Prostate gland (tissue), 2 donors: ENCODE results near the gene LVRN. TPM values are rescaled to one million over a fixed set of nuclear protein-coding genes. Genes with fewer than 3 reads are reported as not detected.

ENCODE experiments used
- DNase-seq: peaks from one replicate; pipeline ENCODE4 v3.0.0-alpha.2; 2019; ENCODE audit warnings: low spot score
- H3K27ac ChIP-seq, 2 donors: fragments of 200-600 bp; sonication (generic); 2 replicates each; pipeline ENCODE4 v1.5.1; 2017 to 2019
- H3K27me3 ChIP-seq: fragments of 200-600 bp; sonication (generic); replicated peaks from 2 replicates; pipeline ENCODE4 v1.5.1; 2019; ENCODE audit not compliant: insufficient read depth
- H3K36me3 ChIP-seq, 2 donors: fragments of 200-600 bp; sonication (generic); 1 replicate in 1 of 2; 2 replicates in 1 of 2; pipeline versions ENCODE4 v1.5.1 to v1.8.1; 2017 to 2019
- H3K4me1 ChIP-seq: fragments of 200-600 bp; sonication (generic); replicated peaks from 2 replicates; pipeline ENCODE4 v1.5.1; 2019
- H3K4me3 ChIP-seq, 2 donors: fragments of 200-600 bp; sonication (generic); 2 replicates each; pipeline ENCODE4 v1.5.1; 2017 to 2019
- H3K9me3 ChIP-seq: fragments of 200-600 bp; sonication (generic); 2 replicates; pipeline ENCODE4 v1.5.1; 2017
- CTCF ChIP-seq, 4 experiments: fragments of 200-600 bp in 2 of 4; fragments of 450-650 bp in 2 of 4; sonication (generic) in 2 of 4; IDR thresholded peaks; 1 replicate in 3 of 4; 2 replicates in 1 of 4; pipeline ENCODE4 v1.5.1; 2016 to 2019; ENCODE audit warnings: antibody characterized with exemption in 4 of 4, mild to moderate bottlenecking in 2 of 4, moderate library complexity in 2 of 4
- POLR2A ChIP-seq: fragments of 450-650 bp; IDR thresholded peaks from one replicate; pipeline ENCODE4 v1.6.1; 2016; ENCODE audit warnings: antibody characterized with exemption, mild to moderate bottlenecking
- POLR2AphosphoS5 ChIP-seq: sonication (generic); formaldehyde crosslinking; IDR thresholded peaks from one replicate; pipeline ENCODE4 v1.6.1; 2017; ENCODE audit warnings: antibody characterized with exemption
- WGBS: methylation state at CpG from one replicate; pipeline ENCODE4 v1.1.5; 2018; 5-methylcytosine and 5-hydroxymethylcytosine counted together
- intact Hi-C: fragments of 100-400 bp; cut with DNase I; formaldehyde crosslinking; loops from one replicate; pipeline ENCODE4 v1.14.2; 2022
- total RNA-seq, 2 donors: library from RNA; depleted of rRNA; stranded (reverse); fragments of >200 nt; gene quantifications; one replicate each; pipeline ENCODE4 v1.1.0, GENCODE V29; 2016

The LVRN gene
- total RNA-seq, 2 donors from 2014 or later: not detected

GRCh38 chr5:116025866-116026265, 63.6 kb downstream of the LVRN start:
- intact Hi-C loops: no loop called here
- no peak for DNase-seq
- 41% methylated on average over 1 of the region's 1 CpG for WGBS
- Histone ChIP-seq H3K4me3 (no peak overlapping the region), H3K4me1 (no peaks in the 10 kb centered on the region), H3K27me3 (no peaks in the 10 kb centered on the region), H3K36me3 (no peaks in the 10 kb centered on the region), H3K27ac (no peak overlapping the region), H3K9me3 (no peaks in the 10 kb centered on the region)
- TF ChIP-seq POLR2A (no peak), CTCF (IDR thresholded peaks at IDR 0.05) (no peak), POLR2AphosphoS5 (no peak)

GRCh38 chr5:116032094-116032517, 69.8 kb downstream of the LVRN start, which contains the start of gene ARL14EPL:
TSS of gene ARL14EPL (plus strand) at chr5:116032472. CDS start at chr5:116051466, 18,994 bp downstream.
- intact Hi-C loops: no loop called here
- Histone ChIP-seq H3K4me1 (no peaks in the 10 kb centered on the region), H3K4me3 (no peak within 1 kb of the TSS), H3K9me3 (no peaks in the 10 kb centered on the region), H3K27me3 (no peaks in the 10 kb centered on the region), H3K36me3 (no peaks in the 10 kb centered on the region), H3K27ac (no peak within 1 kb of the TSS)
- WGBS: 67% methylated on average over 9 of the region's 9 CpGs
- no peak for DNase-seq
- TF ChIP-seq POLR2AphosphoS5 (no peak), CTCF (IDR thresholded peaks at IDR 0.05) (no peak), POLR2A (no peak)

GRCh38 chr5:116032991-116033390, 70.7 kb downstream of the LVRN start:
- no peak overlapping the region for H3K27ac ChIP-seq
- H3K4me1 ChIP-seq: no peaks in the 10 kb centered on the region
- TF ChIP-seq CTCF (IDR thresholded peaks at IDR 0.05) (no peak), POLR2A (no peak), POLR2AphosphoS5 (no peak)
- no peaks in the 10 kb centered on the region for H3K27me3 ChIP-seq
- H3K36me3 ChIP-seq: no peaks in the 10 kb centered on the region
- no peaks in the 10 kb centered on the region for H3K9me3 ChIP-seq
- DNase-seq: no peak
- H3K4me3 ChIP-seq: no peak overlapping the region
- intact Hi-C loops: no loop called here
- WGBS: 78% methylated on average over 3 of the region's 3 CpGs

GRCh38 chr5:116035123-116035522, 72.8 kb downstream of the LVRN start:
- H3K27ac ChIP-seq: no peak overlapping the region
- H3K4me1 ChIP-seq: no peaks in the 10 kb centered on the region
- WGBS: 86% methylated on average over 5 of the region's 5 CpGs
- H3K36me3 ChIP-seq: no peaks in the 10 kb centered on the region
- intact Hi-C loops: no loop called here
- no peak for TF ChIP-seq POLR2AphosphoS5
- no peak for TF ChIP-seq CTCF (IDR thresholded peaks at IDR 0.05)
- TF ChIP-seq POLR2A: no peak
- DNase-seq: no peak
- H3K4me3 ChIP-seq: no peak overlapping the region
- no peaks in the 10 kb centered on the region for H3K9me3 ChIP-seq
- H3K27me3 ChIP-seq: no peaks in the 10 kb centered on the region

- 72% methylated on average over 3 of the region's 3 CpGs for WGBS
- DNase-seq: no peak
- Histone ChIP-seq H3K36me3 (no peaks in the 10 kb centered on the region), H3K4me3 (no peak overlapping the region), H3K27me3 (no peaks in the 10 kb centered on the region), H3K4me1 (no peaks in the 10 kb centered on the region), H3K27ac (no peak overlapping the region), H3K9me3 (no peaks in the 10 kb centered on the region)
- no peak for TF ChIP-seq POLR2AphosphoS5
- no peak for TF ChIP-seq POLR2A
- no peak for TF ChIP-seq CTCF (IDR thresholded peaks at IDR 0.05)
- intact Hi-C loops: no loop called here
Observed at GRCh38 chr5:116037236-116037822, 75.1 kb downstream of the LVRN start.
